Measurements from ENCODE around the gene CBX5. TPM values are rescaled to one million over a fixed set of nuclear protein-coding genes. Genes with fewer than 3 reads are reported as not detected.

CBX5 gene
- total and polyA plus RNA-seq, 2 donors (not counting 1 experiment from before 2014, with no cell fraction given): 27.7 to 64.0 TPM

- no peak overlapping the region for H3K4me2 ChIP-seq (ENCODE audit: extremely low read depth, insufficient read depth, low read length)
- H4K20me1 ChIP-seq (ENCODE audit: control insufficient read depth, extremely low read depth, insufficient read depth, low read length): no peaks in the 10 kb centered on the region
- peaks cover 9% of the 10 kb centered on the region for H3K4me1 ChIP-seq (ENCODE audit: control insufficient read depth, extremely low read depth, insufficient read depth, low read length)
- H3K27me3 ChIP-seq (ENCODE audit: control insufficient read depth, insufficient read depth, low read length): no peaks in the 10 kb centered on the region
- no peak overlapping the region for H2AFZ ChIP-seq (ENCODE audit: low read length)
- peaks cover 39% of the 10 kb centered on the region for H3K79me2 ChIP-seq (ENCODE audit: control insufficient read depth, insufficient read depth, low read length)
- no peak for DNase-seq (ENCODE audit: low read depth in 2 of 2)
- H3K9ac ChIP-seq (ENCODE audit: insufficient read depth, low read length): no peak overlapping the region
- no peaks in the 10 kb centered on the region for H3K9me3 ChIP-seq (ENCODE audit: control insufficient read depth, insufficient read depth, low read depth, low read length)
- peaks cover 1% of the 10 kb centered on the region for H3K36me3 ChIP-seq (ENCODE audit: control insufficient read depth, insufficient read depth, low read length)
- TF ChIP-seq CTCF (conservative IDR thresholded peaks at IDR 0.05 in 1 of 2, IDR thresholded peaks at IDR 0.05 in 1 of 2; ENCODE audit: low read depth in 1 of 2, low read length in 2 of 2) (no peak), EZH2 (IDR thresholded peaks at IDR 0.05; ENCODE audit: low read length, missing control alignments) (no peak)
- H3K27ac ChIP-seq (ENCODE audit: insufficient read depth, low read length): no peak overlapping the region
- no peak overlapping the region for H3K4me3 ChIP-seq (replicated peaks in 1 of 4; ENCODE audit: control extremely low read depth in 1 of 4, insufficient read depth in 1 of 4, low read depth in 3 of 4, low read length in 4 of 4)
These were observed 13.1 kb downstream of the CBX5 start for GRCh38 chr12:54266852-54267251.

DNA sequence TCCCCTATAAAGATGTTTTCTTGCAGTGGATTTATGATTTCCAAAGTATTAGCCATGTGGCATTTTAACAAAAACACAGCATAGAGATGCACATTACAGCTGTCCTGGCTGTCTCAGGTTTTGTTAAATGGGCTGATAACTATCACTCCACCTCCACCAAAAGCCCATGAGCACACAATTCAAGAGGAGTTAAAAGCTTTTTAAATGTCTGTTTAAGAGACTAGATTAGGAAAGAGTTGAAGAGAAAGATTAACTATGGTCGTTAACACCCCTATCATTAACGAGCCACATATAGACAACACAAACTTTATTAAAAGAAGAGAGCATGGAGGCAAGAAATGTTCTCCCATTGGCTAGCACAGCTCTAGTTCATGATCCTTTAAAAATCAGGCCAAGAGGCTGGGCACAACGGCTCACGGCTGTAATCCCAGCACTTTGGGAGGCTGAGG is 14.5 kb downstream of the CBX5 start:
- H3K9me3 ChIP-seq (ENCODE audit: control insufficient read depth, insufficient read depth, low read depth, low read length): no peaks in the 10 kb centered on the region
- H3K9ac ChIP-seq (ENCODE audit: insufficient read depth, low read length): no peak overlapping the region
- no peaks in the 10 kb centered on the region for H4K20me1 ChIP-seq (ENCODE audit: control insufficient read depth, extremely low read depth, insufficient read depth, low read length)
- no peak for TF ChIP-seq EZH2 (IDR thresholded peaks at IDR 0.05; ENCODE audit: low read length, missing control alignments)
- TF ChIP-seq CTCF (conservative IDR thresholded peaks at IDR 0.05 in 1 of 2, IDR thresholded peaks at IDR 0.05 in 1 of 2; ENCODE audit: low read depth in 1 of 2, low read length in 2 of 2): no peak
- DNase-seq (ENCODE audit: low read depth in 2 of 2): no peak
- H3K27me3 ChIP-seq (ENCODE audit: control insufficient read depth, insufficient read depth, low read length): no peaks in the 10 kb centered on the region
- peaks cover 47% of the 10 kb centered on the region for H3K79me2 ChIP-seq (ENCODE audit: control insufficient read depth, insufficient read depth, low read length)
- H3K4me1 ChIP-seq (ENCODE audit: control insufficient read depth, extremely low read depth, insufficient read depth, low read length): peaks cover 11% of the 10 kb centered on the region
- H3K36me3 ChIP-seq (ENCODE audit: control insufficient read depth, insufficient read depth, low read length): peaks cover 1% of the 10 kb centered on the region
- no peak overlapping the region for H3K27ac ChIP-seq (ENCODE audit: insufficient read depth, low read length)
- H3K4me2 ChIP-seq (ENCODE audit: extremely low read depth, insufficient read depth, low read length): no peak overlapping the region
- no peak overlapping the region for H2AFZ ChIP-seq (ENCODE audit: low read length)
- no peak overlapping the region for H3K4me3 ChIP-seq (replicated peaks in 1 of 4; ENCODE audit: control extremely low read depth in 1 of 4, insufficient read depth in 1 of 4, low read depth in 3 of 4, low read length in 4 of 4)

GRCh38 chr12:54262403-54262925 is 17.5 kb downstream of the CBX5 start:
- H3K4me2 ChIP-seq (ENCODE audit: extremely low read depth, insufficient read depth, low read length): peak overlapping the region; percentile 76
- H3K9me3 ChIP-seq (ENCODE audit: control insufficient read depth, insufficient read depth, low read depth, low read length): no peaks in the 10 kb centered on the region
- no peak overlapping the region for H2AFZ ChIP-seq (ENCODE audit: low read length)
- no peak overlapping the region for H3K9ac ChIP-seq (ENCODE audit: insufficient read depth, low read length)
- no peak for TF ChIP-seq CTCF (conservative IDR thresholded peaks at IDR 0.05 in 1 of 2, IDR thresholded peaks at IDR 0.05 in 1 of 2; ENCODE audit: low read depth in 1 of 2, low read length in 2 of 2)
- peak overlapping the region in 1 of 4 experiments; percentile 2 for H3K4me3 ChIP-seq (replicated peaks in 1 of 4; ENCODE audit: control extremely low read depth in 1 of 4, insufficient read depth in 1 of 4, low read depth in 3 of 4, low read length in 4 of 4)
- peaks cover 54% of the 10 kb centered on the region for H3K79me2 ChIP-seq (ENCODE audit: control insufficient read depth, insufficient read depth, low read length)
- peaks cover 1% of the 10 kb centered on the region for H3K36me3 ChIP-seq (ENCODE audit: control insufficient read depth, insufficient read depth, low read length)
- peaks cover 19% of the 10 kb centered on the region for H3K4me1 ChIP-seq (ENCODE audit: control insufficient read depth, extremely low read depth, insufficient read depth, low read length)
- peak; percentile 37 to 76 for DNase-seq (ENCODE audit: low read depth in 2 of 2)
- H3K27ac ChIP-seq (ENCODE audit: insufficient read depth, low read length): peak overlapping the region; percentile 49
- no peaks in the 10 kb centered on the region for H4K20me1 ChIP-seq (ENCODE audit: control insufficient read depth, extremely low read depth, insufficient read depth, low read length)
- H3K27me3 ChIP-seq (ENCODE audit: control insufficient read depth, insufficient read depth, low read length): no peaks in the 10 kb centered on the region
